IMR-90 (cell line): ENCODE data around the gene CCDC83. TPM values are rescaled to one million over a fixed set of nuclear protein-coding genes. Genes with fewer than 3 reads are reported as not detected.

ENCODE experiments used
- ATAC-seq: fragments of 200-7000 bp; cut with Tn5 transposase; 2 replicates; pipeline ENCODE4 v1.9.1; 2020; ENCODE audit warnings: low read depth, mild to moderate bottlenecking, moderate library complexity
- BruUV-seq: library from RNA; stranded (reverse); fragments of 400-500 nt; replicated peaks from 2 replicates; lab custom pipeline; 2021; lab: Mats Ljungman, UMichigan
- CTCF ChIA-PET: fragments of 300-600 bp; formaldehyde crosslinking; extraction: SDS; loops from one replicate; lab custom pipeline; 2021; ENCODE audit warnings: antibody characterized with exemption; lab: Yijun Ruan, JAX
- POLR2A ChIA-PET: fragments of 300-600 bp; sonication (Branson Sonifier 250); formaldehyde crosslinking; loops from one replicate; lab custom pipeline; 2022; ENCODE audit warnings: antibody characterized with exemption; ENCODE audit not compliant: unreplicated experiment; lab: Charles Lee
- DNase-seq: peaks from one replicate; pipeline ENCODE4 v3.0.0; 2013
- H2AFZ ChIP-seq: replicated peaks from 2 replicates; pipeline ENCODE3; 2013; ENCODE audit warnings: low read length, mild to moderate bottlenecking; ENCODE audit not compliant: poor library complexity
- H2AK5ac ChIP-seq: 2 replicates; pipeline ENCODE4 v1.6.1; 2013; ENCODE audit warnings: low read depth, low read length, inconsistent platforms
- H2AK9ac ChIP-seq: replicated peaks from 2 replicates; pipeline ENCODE3; 2013; ENCODE audit warnings: mild to moderate bottlenecking, low read depth, low read length, moderate library complexity; ENCODE audit not compliant: poor library complexity
- H2BK120ac ChIP-seq: 2 replicates; pipeline ENCODE4 v1.6.1; 2013; ENCODE audit warnings: low read depth, low read length, inconsistent platforms
- H2BK15ac ChIP-seq: 3 replicates; pipeline ENCODE4 v1.6.1; 2013; ENCODE audit warnings: low read depth, low read length, inconsistent platforms
- H2BK20ac ChIP-seq: 2 replicates; pipeline ENCODE4 v1.6.1; 2013; ENCODE audit warnings: low read depth, mild to moderate bottlenecking, inconsistent platforms, low read length, moderate library complexity
- H2BK5ac ChIP-seq: 2 replicates; pipeline ENCODE4 v1.6.1; 2013; ENCODE audit warnings: mild to moderate bottlenecking, low read depth, low read length, inconsistent platforms; ENCODE audit not compliant: poor library complexity, severe bottlenecking
- H3K14ac ChIP-seq: replicated peaks from 2 replicates; pipeline ENCODE4 v1.6.1; 2013; ENCODE audit warnings: low read depth, low read length, inconsistent platforms
- H3K18ac ChIP-seq: 2 replicates; pipeline ENCODE4 v1.6.1; 2013; ENCODE audit warnings: low read depth, low read length, control low read depth
- H3K23ac ChIP-seq: 2 replicates; pipeline ENCODE4 v1.6.1; 2013; ENCODE audit warnings: low read depth, low read length, inconsistent platforms
- H3K27ac ChIP-seq: 2 replicates; pipeline ENCODE4 v1.5.1; 2013; ENCODE audit warnings: mild to moderate bottlenecking, control low read depth, low read length; ENCODE audit not compliant: insufficient read depth
- H3K27me3 ChIP-seq: 2 replicates; pipeline ENCODE4 v1.6.1; 2013; ENCODE audit warnings: low read length; ENCODE audit not compliant: control insufficient read depth, insufficient read depth
- H3K36me3 ChIP-seq: 2 replicates; pipeline ENCODE4 v1.6.1; 2013; ENCODE audit warnings: low read length, mixed read lengths; ENCODE audit not compliant: control insufficient read depth, insufficient read depth
- H3K4ac ChIP-seq: 2 replicates; pipeline ENCODE4 v1.6.1; 2013; ENCODE audit warnings: low read depth, low read length, inconsistent platforms
- H3K4me1 ChIP-seq: 2 replicates; pipeline ENCODE4 v1.6.1; 2013; ENCODE audit warnings: low read length, mixed read lengths; ENCODE audit not compliant: control insufficient read depth, insufficient read depth
- H3K4me2 ChIP-seq: 2 replicates; pipeline ENCODE4 v1.6.1; 2013; ENCODE audit warnings: low read depth, mild to moderate bottlenecking, control low read depth, low read length, moderate library complexity
- H3K4me3 ChIP-seq: 2 replicates; pipeline ENCODE4 v1.5.1; 2013; ENCODE audit warnings: low read depth, mild to moderate bottlenecking, control low read depth, low read length, moderate library complexity; ENCODE audit not compliant: insufficient read depth
- H3K56ac ChIP-seq: 2 replicates; pipeline ENCODE4 v1.6.1; 2013; ENCODE audit warnings: low read length, inconsistent platforms; ENCODE audit not compliant: insufficient read depth; ENCODE audit errors: extremely low read depth
- H3K79me1 ChIP-seq, 2 experiments: 2 replicates each; pipeline ENCODE4 v1.6.1; 2013; ENCODE audit warnings: low read length in 2 of 2, inconsistent platforms in 1 of 2, low read depth in 1 of 2
- H3K9ac ChIP-seq: 2 replicates; pipeline ENCODE4 v1.6.1; 2013; ENCODE audit warnings: low read depth, low read length, control low read depth
- H3K9me1 ChIP-seq: 2 replicates; pipeline ENCODE4 v1.6.1; 2013; ENCODE audit warnings: low read length, inconsistent platforms; ENCODE audit not compliant: insufficient read depth
- H3K9me3 ChIP-seq: 2 replicates; pipeline ENCODE4 v1.6.1; 2013; ENCODE audit warnings: low read length; ENCODE audit not compliant: control insufficient read depth, insufficient read depth
- H4K20me1 ChIP-seq: 2 replicates; pipeline ENCODE4 v1.6.1; 2013; ENCODE audit warnings: low read length, inconsistent platforms; ENCODE audit not compliant: insufficient read depth
- H4K5ac ChIP-seq: 2 replicates; pipeline ENCODE4 v1.6.1; 2013; ENCODE audit warnings: mild to moderate bottlenecking, low read depth, low read length, control low read depth
- H4K8ac ChIP-seq, 2 experiments: 2 replicates each; pipeline ENCODE4 v1.6.1; 2013; ENCODE audit warnings: low read depth in 2 of 2, low read length in 2 of 2, control low read depth in 1 of 2, inconsistent platforms in 1 of 2
- H4K91ac ChIP-seq: 2 replicates; pipeline ENCODE4 v1.6.1; 2013; ENCODE audit warnings: low read depth, low read length, inconsistent platforms; ENCODE audit not compliant: insufficient read depth
- POLR2A ChIP-seq: IDR thresholded peaks from 2 replicates; pipeline ENCODE4 v1.6.1; 2012; ENCODE audit warnings: mild to moderate bottlenecking, low read depth, low read length
- RCOR1 ChIP-seq: IDR thresholded peaks from 2 replicates; pipeline ENCODE4 v1.6.1; 2012; ENCODE audit warnings: mild to moderate bottlenecking, low read length, improper control_type of control experiment; ENCODE audit not compliant: insufficient replicate concordance
- WGBS, 2 experiments: methylation state at CpG; one replicate each; pipeline versions ENCODE4 v1.1.5 to v1.1.7; 2013; ENCODE audit warnings: missing lambda C conversion rate in 2 of 2; ENCODE audit not compliant: insufficient read length in 1 of 2; ENCODE audit errors: extremely low coverage in 2 of 2; 5-methylcytosine and 5-hydroxymethylcytosine counted together
- dilution Hi-C: fragments of 300-500 bp; cut with HindIII; formaldehyde crosslinking; loops from one replicate; pipeline ENCODE4 v1.14.3; 2018; ENCODE audit warnings: low sequenced_read_pairs; ENCODE audit not compliant: unreplicated experiment
- in situ Hi-C: fragments of 300-500 bp; cut with MboI; formaldehyde crosslinking; loops from 3 replicates; pipeline ENCODE4 v1.14.3; 2019; ENCODE audit warnings: low sequenced_read_pairs, inconsistent platforms, mixed read lengths
- intact Hi-C: fragments of 100-400 bp; cut with micrococcal nuclease; formaldehyde crosslinking; loops from 2 replicates; pipeline ENCODE4 v1.10.0; 2022
- polyA plus RNA-seq, 3 experiments: library from polyadenylated mRNA; depleted of rRNA; stranded (reverse); fragments of >200 nt; gene quantifications; 2 replicates each; pipeline ENCODE4 v1.2.3, GENCODE V29; 2012; ENCODE audit warnings: low replicate concordance in 1 of 3
- total RNA-seq: library from RNA; depleted of rRNA; stranded (reverse); fragments of >200 nt; gene quantifications from 2 replicates; pipeline ENCODE4 v1.2.3, GENCODE V29; 2012
- TF ChIP-seq, protein P1 (sequence below): fragments of 150-350 bp; IDR thresholded peaks from 2 replicates; pipeline ENCODE4 v1.6.1; 2016; ENCODE audit warnings: low read depth, mild to moderate bottlenecking, low read length, moderate library complexity, borderline replicate concordance

Gene CCDC83
- total and polyA plus RNA-seq, 2 of the 4 experiments (the other 2 are of a cell fraction) = not detected

DNA sequence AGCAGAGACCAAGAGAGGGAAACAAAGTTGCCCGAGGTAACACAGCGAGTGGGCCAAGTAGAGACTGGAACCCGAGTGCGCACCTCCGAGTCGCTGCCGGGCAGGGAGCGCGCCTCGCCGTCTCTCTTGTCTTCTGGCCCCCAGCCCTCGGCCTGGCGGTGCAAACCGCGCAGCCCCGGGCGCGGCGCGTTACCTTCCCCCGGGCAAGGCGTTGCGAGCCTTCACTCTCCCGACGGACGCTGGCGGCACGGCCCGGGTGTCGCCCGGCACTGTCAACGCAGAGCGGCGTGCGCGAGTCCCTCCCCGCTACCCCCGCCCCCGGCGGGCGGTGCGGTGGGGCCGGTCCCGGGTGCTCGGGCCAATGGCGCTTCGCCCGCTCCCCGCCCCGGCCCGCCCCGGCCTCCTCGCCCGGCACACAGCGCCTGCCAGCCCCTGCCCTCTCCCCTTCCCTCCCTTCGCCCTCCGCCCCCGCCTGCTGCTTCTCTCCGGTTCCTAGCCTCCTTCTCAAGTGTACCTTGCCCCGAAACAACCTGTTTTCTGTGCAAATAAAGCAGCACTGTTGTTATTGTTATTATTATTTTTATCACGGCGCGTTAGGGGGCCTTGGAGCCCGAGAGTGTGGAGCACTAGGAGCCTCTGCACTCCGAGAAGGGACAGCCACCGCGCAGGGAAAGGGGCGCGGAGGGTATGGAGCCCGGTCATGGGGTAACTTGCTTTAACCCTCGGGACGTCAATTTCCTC, 44.1 kb upstream of the CCDC83 start, which contains the start of gene SYTL2 (continued):
- TF ChIP-seq, protein P1, sequence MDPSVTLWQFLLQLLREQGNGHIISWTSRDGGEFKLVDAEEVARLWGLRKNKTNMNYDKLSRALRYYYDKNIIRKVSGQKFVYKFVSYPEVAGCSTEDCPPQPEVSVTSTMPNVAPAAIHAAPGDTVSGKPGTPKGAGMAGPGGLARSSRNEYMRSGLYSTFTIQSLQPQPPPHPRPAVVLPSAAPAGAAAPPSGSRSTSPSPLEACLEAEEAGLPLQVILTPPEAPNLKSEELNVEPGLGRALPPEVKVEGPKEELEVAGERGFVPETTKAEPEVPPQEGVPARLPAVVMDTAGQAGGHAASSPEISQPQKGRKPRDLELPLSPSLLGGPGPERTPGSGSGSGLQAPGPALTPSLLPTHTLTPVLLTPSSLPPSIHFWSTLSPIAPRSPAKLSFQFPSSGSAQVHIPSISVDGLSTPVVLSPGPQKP = no peak
- no peak for TF ChIP-seq RCOR1

DNA sequence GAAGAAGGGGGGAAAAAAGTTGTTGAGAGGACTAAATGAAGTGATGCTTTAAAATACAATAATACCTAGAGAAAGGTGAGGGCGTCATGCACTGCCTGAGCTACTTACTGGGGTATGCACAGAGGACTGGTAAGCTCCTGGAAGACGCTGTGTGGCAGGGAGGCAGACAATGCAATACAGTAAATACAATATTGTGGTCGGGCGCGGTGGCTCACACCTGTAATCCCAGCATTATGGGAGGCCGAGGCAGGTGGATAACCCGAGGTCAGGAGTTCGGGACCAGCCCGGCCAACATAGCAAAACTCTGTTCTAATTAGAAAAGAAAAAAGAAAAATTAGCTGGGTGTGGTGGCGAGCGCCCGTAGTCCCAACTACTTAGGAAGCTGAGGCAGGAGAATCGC, 43.6 kb upstream of the CCDC83 start:
- WGBS, 2 experiments = 80% methylated on average over 5 of the region's 13 CpGs; no CpG with 5 or more reads in 1 of the 2 experiments

More for the DNA sequence above, 43.6 kb upstream of the CCDC83 start:
- ATAC-seq (no peak), DNase-seq (no peak)
- in situ Hi-C loops = no loop called here
- Histone ChIP-seq H3K4me1 (peaks cover 19% of the 10 kb centered on the region), H2BK15ac (peak overlapping the region; percentile 49; the same call in 1 of the 3 replicates), H2AK5ac (peak overlapping the region; percentile 83), H3K27ac (no peak overlapping the region), H3K14ac (peak overlapping the region; percentile 68; the same call in 1 of the 2 replicates), H3K79me1 (peaks cover 15 to 33% of the 10 kb centered on the region in 2 experiments; a peak in 3 of 4 replicates), H4K20me1 (no peaks in the 10 kb centered on the region), H3K9me1 (peaks cover 18% of the 10 kb centered on the region), H4K8ac (peak overlapping the region; percentile 11 to 56; a peak in 2 of 4 replicates), H2AK9ac (peak overlapping the region; percentile 21), H3K4ac (peak overlapping the region; percentile 85), H3K36me3 (no peaks in the 10 kb centered on the region), H2BK5ac (no peak overlapping the region), H3K18ac (peak overlapping the region; percentile 57; the same call in 1 of the 2 replicates), H2BK120ac (peak overlapping the region; percentile 76; the same call in 1 of the 2 replicates), H3K9ac (no peak overlapping the region), H3K9me3 (no peaks in the 10 kb centered on the region), H3K23ac (no peak overlapping the region; the same call in 1 of the 2 replicates), H3K27me3 (no peaks in the 10 kb centered on the region), H3K4me2 (peak overlapping the region; percentile 86), H3K4me3 (peak overlapping the region; percentile 75), H2AFZ (peak overlapping the region; percentile 93), H4K91ac (0 out of 2 replicates have a peak overlapping the region, but pooled peaks have one; percentile 44), H2BK20ac (peak overlapping the region; percentile 62; the same call in 1 of the 2 replicates), H4K5ac (peak overlapping the region; percentile 14; the same call in 1 of the 2 replicates), H3K56ac (0 out of 2 replicates have a peak overlapping the region, but pooled peaks have one; percentile 24)
- TF ChIP-seq POLR2A = no peak
- dilution Hi-C loops = no loop called here
- BruUV-seq = no TSS peak
- POLR2A ChIA-PET = no interaction called here
- CTCF ChIA-PET = no interaction called here
- intact Hi-C loops = loop anchor here (5.0 kb wide), 1 partner anchor 94 kb away; no protein-coding TSS in a partner anchor
